Psoas muscle (tissue), 8 donors: ENCODE data around the gene CEACAM19. TPM values are rescaled to one million over a fixed set of nuclear protein-coding genes. Genes with fewer than 3 reads are reported as not detected.
"Not testable (repeated sequence)": the region's sequence is repeated elsewhere in the genome, so short reads cannot be mapped to it uniquely, and the experiment has no call there.

ENCODE experiments used
- ATAC-seq, 4 donors: fragments of 200-7000 bp; cut with Tn5 transposase; one replicate each; pipeline ENCODE4 v1.9.1; 2020; ENCODE audit warnings: moderate library complexity in 3 of 4, mild to moderate bottlenecking in 2 of 4
- DNase-seq, 2 donors: peaks; one replicate each; pipeline ENCODE4 v3.0.0-alpha.2; 2020
- H3K27ac ChIP-seq: fragments of 200-600 bp; one replicate; pipeline ENCODE4 v1.8.0; 2022
- H3K27me3 ChIP-seq, 3 donors: fragments of 200-600 bp in 1 of 3; one replicate each; pipeline versions ENCODE4 v1.6.1 to v1.8.0; 2013 to 2022; ENCODE audit warnings: low read length in 2 of 3, mild to moderate bottlenecking in 2 of 3, moderate library complexity in 1 of 3; ENCODE audit not compliant: insufficient read depth in 3 of 3
- H3K36me3 ChIP-seq, 2 donors: fragments of 200-600 bp in 1 of 2; one replicate each; pipeline versions ENCODE4 v1.6.1 to v1.8.0; 2013 to 2022; ENCODE audit warnings: low read depth in 1 of 2, mild to moderate bottlenecking in 1 of 2, moderate library complexity in 1 of 2; ENCODE audit not compliant: insufficient read depth in 1 of 2
- H3K4me1 ChIP-seq: fragments of 200-600 bp; one replicate; pipeline ENCODE4 v1.8.0; 2022
- H3K4me3 ChIP-seq: fragments of 200-600 bp; one replicate; pipeline ENCODE4 v1.8.0; 2022; ENCODE audit warnings: mild to moderate bottlenecking
- H3K9me3 ChIP-seq: fragments of 200-600 bp; one replicate; pipeline ENCODE4 v1.8.0; 2022
- CTCF ChIP-seq: fragments of 200-600 bp; IDR thresholded peaks from one replicate; pipeline ENCODE4 v1.8.0; 2022; ENCODE audit warnings: antibody characterized with exemption
- WGBS, 3 donors: extraction: QIAGEN DNeasy Blood & Tissue Kit; methylation state at CpG; one replicate each; pipeline versions ENCODE4 v1.1.6 to v1.1.7; 2013; 5-methylcytosine and 5-hydroxymethylcytosine counted together
- intact Hi-C, 2 donors: fragments of 100-400 bp; cut with DNase I; formaldehyde crosslinking; loops; one replicate each; pipeline versions ENCODE4 v1.11.0 to v1.14.2; 2022
- long read RNA-seq, 2 donors: library from polyadenylated mRNA; unstranded; transcript quantifications; one replicate each; pipeline ENCODE4 v2.0.0, GENCODE V29; 2021
- polyA plus RNA-seq, 3 donors: library from polyadenylated mRNA; stranded (reverse); fragments of 200-250 nt; gene quantifications; one replicate each; pipeline ENCODE4 v1.2.3, GENCODE V29; 2013
- total RNA-seq, 4 donors: library from RNA; stranded (reverse); fragmentation: NEBNext Ultra II Directional in 2 of 4; extraction: Animal tissue kit (Norgen Biotek cat#: 25700) in 2 of 4; gene quantifications; one replicate each; pipeline versions ENCODE4 v1.2.1 to v1.2.4, GENCODE V29; 2021 to 2023
- donor health status: healthy with polysubstance abuse.
- donor health status: DM: no; HTN: no; CAD: no; lungs with moderate emphysema.
- donor health status: Bipolar disorder and iron deficiency.
- donor health status: healthy.
- donor health status: DM: yes; HTN: yes; CAD: no.
- donor health status: DM: no; HTN: no; CAD: no.
- donor health status: DM: no; HTN: no; CAD: no.
- donor health status: DM: yes; HTN: yes; CAD: no.

CEACAM19 gene
- 10 to 100 TPM in 1 of 4 donors, 1 to 10 TPM in 3; 3.7 to 10.7 (median 7.5) TPM for total RNA-seq
- polyA plus RNA-seq = 10 to 100 TPM in 1 of 3 donors, 1 to 10 TPM in 2; 3.9 to 14.7 (median 8.6) TPM
- long read RNA-seq, donor 1, partial matches to known transcripts = 0 of 2 reads
- long read RNA-seq, donor 1, other reads (novel, unspliced or antisense) = 2 of 2 reads
- long read RNA-seq, donor 2, partial matches to known transcripts = 0 of 1 reads
- long read RNA-seq, donor 2, other reads (novel, unspliced or antisense) = 1 of 1 reads

- 66 to 88% (median 81%) methylated on average over 2 of the region's 2 CpGs for WGBS, 3 donors
- H3K27me3 ChIP-seq = no peaks in the 10 kb centered on the region
- ATAC-seq = peak in 1 of 4 donors; percentile 17
- H3K36me3 ChIP-seq = peaks cover 2 to 38% of the 10 kb centered on the region in 2 donors
- no peaks in the 10 kb centered on the region for H3K9me3 ChIP-seq
- no peak for TF ChIP-seq CTCF
- no peak within 1 kb of the TSS for H3K4me3 ChIP-seq
- no peaks in the 10 kb centered on the region for H3K4me1 ChIP-seq
- H3K27ac ChIP-seq = no peak within 1 kb of the TSS
- intact Hi-C loops = no loop called here
- no peak for DNase-seq
These were observed at the start of gene CEACAM19 for GRCh38 chr19:44671400-44671799. Gene CEACAM19 (plus strand): TSS chr19:44671482. CDS start chr19:44671932, 450 bp downstream.

GRCh38 chr19:44623080-44623479, 48.2 kb upstream of the CEACAM19 start:
- no peaks in the 10 kb centered on the region for H3K36me3 ChIP-seq
- ATAC-seq (no peak), DNase-seq (no peak)
- intact Hi-C loops = no loop called here
- WGBS, 3 donors = 58 to 62% (median 59%) methylated on average over 5 of the region's 5 CpGs
- H3K27me3 ChIP-seq = no peaks in the 10 kb centered on the region
- H3K4me1 ChIP-seq = no peaks in the 10 kb centered on the region
- H3K9me3 ChIP-seq = no peaks in the 10 kb centered on the region
- H3K27ac ChIP-seq = no peak overlapping the region
- TF ChIP-seq CTCF = no peak
- H3K4me3 ChIP-seq = no peak overlapping the region

GRCh38 chr19:44623626-44624025, 47.7 kb upstream of the CEACAM19 start:
- WGBS, 3 donors = 53 to 70% (median 54%) methylated on average over 4 of the region's 4 CpGs
- Histone ChIP-seq H3K4me3 (no peak overlapping the region), H3K4me1 (no peaks in the 10 kb centered on the region), H3K36me3 (no peaks in the 10 kb centered on the region), H3K27me3 (no peaks in the 10 kb centered on the region), H3K9me3 (no peaks in the 10 kb centered on the region), H3K27ac (no peak overlapping the region)
- intact Hi-C loops = no loop called here
- TF ChIP-seq CTCF = no peak
- DNase-seq = no peak
- no peak for ATAC-seq

GRCh38 chr19:44624840-44625354, 46.4 kb upstream of the CEACAM19 start:
- no peak for DNase-seq
- H3K36me3 ChIP-seq = no peaks in the 10 kb centered on the region
- no peak for TF ChIP-seq CTCF
- H3K4me3 ChIP-seq = no peak overlapping the region
- no peaks in the 10 kb centered on the region for H3K27me3 ChIP-seq
- H3K27ac ChIP-seq = no peak overlapping the region
- H3K4me1 ChIP-seq = no peaks in the 10 kb centered on the region
- H3K9me3 ChIP-seq = no peaks in the 10 kb centered on the region
- 96 to 99% (median 97%) methylated on average over 4 of the region's 4 CpGs for WGBS, 3 donors
- intact Hi-C loops = no loop called here
- ATAC-seq = no peak

GRCh38 chr19:44625637-44626036, 45.6 kb upstream of the CEACAM19 start:
- H3K36me3 ChIP-seq, H3K4me3 ChIP-seq, H3K9me3 ChIP-seq, intact Hi-C loops, DNase-seq, H3K27me3 ChIP-seq, H3K4me1 ChIP-seq: not testable (repeated sequence)
- WGBS, 3 donors = 61 to 73% (median 68%) methylated on average over 4 of the region's 4 CpGs
- peak overlapping the region; percentile 44 for H3K27ac ChIP-seq
- peak in 1 of 4 donors; percentile 7 for ATAC-seq
